Cardiac ventricle fibroblast (primary cell): ENCODE results near the gene SLC6A7. TPM values are rescaled to one million over a fixed set of nuclear protein-coding genes. Genes with fewer than 3 reads are reported as not detected.

Experiments used
- total RNA-seq: library from RNA; depleted of rRNA; stranded (reverse); fragments of >200 nt; gene quantifications from 2 replicates; pipeline ENCODE4 v1.2.3, GENCODE V29; 2015

The SLC6A7 gene
- not detected in 2 replicates for total RNA-seq

GRCh38 chr5:150189728-150190502, at the start of gene SLC6A7:
Gene SLC6A7 (plus strand): TSS chr5:150190062. CDS start chr5:150190328, 266 bp downstream.

GRCh38 chr5:150155258-150156026, 34.4 kb upstream of the SLC6A7 start, which contains the start of gene PDGFRB:
Gene PDGFRB (minus strand): TSS chr5:150155845. CDS start chr5:150137047, 18,798 bp downstream.

GRCh38 chr5:150166650-150167511, 23.0 kb upstream of the SLC6A7 start, which contains the start of gene CDX1:
Gene CDX1 (plus strand): TSS chr5:150166778. CDS start chr5:150166877, 99 bp downstream.

Other genes with a start within 250 kb of the SLC6A7 start
- gene PDE6A, start 245.3 kb upstream of the SLC6A7 start, total RNA-seq: not detected in 2 replicates
- gene SLC26A2, start 229.3 kb upstream of the SLC6A7 start, total RNA-seq: 7.4 and 8.2 TPM in 2 replicates
- 5.9 and 6.6 TPM in 2 replicates for gene TIGD6, start 189.4 kb upstream of the SLC6A7 start, total RNA-seq
- 20.2 and 21.2 TPM in 2 replicates for gene HMGXB3, start 189.3 kb upstream of the SLC6A7 start, total RNA-seq
- 0.15 TPM in 1 of 2 replicates, not detected in the other for gene CSF1R, start 103.5 kb upstream of the SLC6A7 start, total RNA-seq
- 326 and 365 TPM in 2 replicates for gene PDGFRB, start 34.2 kb upstream of the SLC6A7 start, total RNA-seq
- gene CDX1, start 23.3 kb upstream of the SLC6A7 start, total RNA-seq: not detected in 2 replicates
- not detected in 2 replicates for gene CAMK2A, start 99.7 kb downstream of the SLC6A7 start, total RNA-seq
- 0.24 and 1.2 TPM in 2 replicates for gene ARSI, start 112.8 kb downstream of the SLC6A7 start, total RNA-seq
- gene TCOF1, start 167.6 kb downstream of the SLC6A7 start, total RNA-seq: 13.9 and 17.6 TPM in 2 replicates
- gene CD74, start 222.8 kb downstream of the SLC6A7 start, total RNA-seq: 1.3 and 1.4 TPM in 2 replicates